GM19467 (cell line): ENCODE measurements around the gene NEK2.
"Not testable (repeated sequence)": the region's sequence is repeated elsewhere in the genome, so short reads cannot be mapped to it uniquely, and the experiment has no call there.

ENCODE experiments used
- ATAC-seq: cut with Tn5 transposase; IDR thresholded peaks from one replicate; pipeline ENCODE4 v1.9.1; 2021; ENCODE audit warnings: mild to moderate bottlenecking, moderate library complexity; ENCODE audit not compliant: unreplicated experiment

The NEK2 gene

DNA sequence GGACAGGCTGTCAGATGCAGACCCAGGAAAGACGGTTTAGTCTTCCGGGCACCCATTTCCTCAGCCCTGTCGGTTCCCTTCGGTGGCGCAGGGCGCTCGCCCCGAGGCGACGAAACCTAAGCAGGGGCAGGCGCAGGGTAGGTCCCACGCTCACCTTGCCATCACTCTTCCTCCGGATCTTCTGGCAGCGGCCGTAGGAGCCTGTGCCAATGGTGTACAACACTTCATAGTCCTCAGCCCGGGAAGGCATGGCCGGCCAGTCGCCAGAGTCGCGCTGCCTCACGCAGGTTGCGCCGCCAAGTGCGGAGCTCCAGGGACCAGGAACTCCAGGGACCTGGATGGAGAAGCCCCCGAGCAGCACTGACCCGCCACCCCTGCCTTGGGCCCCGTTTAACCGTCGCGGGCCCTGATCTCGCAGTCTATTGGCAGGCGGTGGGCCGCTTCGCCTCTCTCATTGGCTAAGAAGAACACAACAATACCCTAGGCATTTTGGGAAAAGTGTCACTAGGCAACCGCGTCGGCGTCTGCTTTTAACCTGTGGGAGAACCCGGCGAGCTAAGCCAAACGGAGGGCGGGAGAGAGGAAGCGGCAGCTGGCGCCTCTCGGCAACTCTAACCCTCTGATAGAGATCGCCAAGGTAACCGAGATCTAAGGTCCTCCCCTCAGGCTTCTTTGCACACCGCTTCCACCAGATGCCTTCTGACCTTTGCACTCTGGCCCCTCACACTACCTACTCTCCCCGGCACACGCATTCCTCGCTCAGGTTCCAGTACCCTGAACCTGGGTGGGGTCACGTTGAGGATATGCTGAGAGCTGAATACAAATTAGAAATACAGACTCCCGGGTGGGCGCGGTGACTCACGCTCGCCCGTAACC lies at the start of gene NEK2:
Gene NEK2 (minus strand): TSS at position 392 of the 876 bp plus-strand sequence. CDS start 142 bp downstream, at position 250.
- ATAC-seq = peak; percentile 95

DNA sequence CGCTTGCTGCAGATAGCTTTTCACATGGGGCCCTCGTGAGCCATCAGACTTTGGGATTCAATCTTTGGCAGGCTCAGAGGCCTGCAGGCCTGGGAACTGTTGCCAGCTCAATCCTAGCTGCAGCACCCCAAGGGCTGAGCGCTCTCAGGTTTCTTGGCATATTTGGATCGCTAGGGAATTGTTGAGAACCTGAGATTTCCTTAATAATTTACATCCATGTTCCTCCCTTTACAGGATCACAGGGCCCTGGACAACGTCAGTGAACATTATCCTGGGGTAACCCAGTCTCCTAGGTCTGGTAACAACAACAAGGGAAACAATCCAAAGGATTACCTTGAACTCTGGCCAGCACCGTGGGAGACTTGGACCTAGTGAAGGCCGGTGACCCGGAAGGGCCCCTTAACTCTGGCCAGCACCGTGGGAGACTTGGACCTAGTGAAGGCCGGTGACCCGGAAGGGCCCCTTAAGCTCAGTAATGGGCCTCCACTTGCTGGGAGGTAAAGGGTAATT lies 49.3 kb upstream of the NEK2 start:
- no peak for ATAC-seq

- no peak for ATAC-seq
These were observed 47.9 kb upstream of the NEK2 start for GRCh38 chr1:211723273-211723672.

- ATAC-seq = no peak
These were observed 47.1 kb upstream of the NEK2 start for GRCh38 chr1:211722277-211723175.

GRCh38 chr1:211716555-211716954 lies 41.1 kb upstream of the NEK2 start:
- ATAC-seq = not testable (repeated sequence)

- ATAC-seq = no peak
These were observed 40.5 kb upstream of the NEK2 start for GRCh38 chr1:211715971-211716370.

GRCh38 chr1:211714154-211714553 lies 38.7 kb upstream of the NEK2 start:
- ATAC-seq = no peak

GRCh38 chr1:211713231-211713630 lies 37.8 kb upstream of the NEK2 start:
- ATAC-seq = no peak

DNA sequence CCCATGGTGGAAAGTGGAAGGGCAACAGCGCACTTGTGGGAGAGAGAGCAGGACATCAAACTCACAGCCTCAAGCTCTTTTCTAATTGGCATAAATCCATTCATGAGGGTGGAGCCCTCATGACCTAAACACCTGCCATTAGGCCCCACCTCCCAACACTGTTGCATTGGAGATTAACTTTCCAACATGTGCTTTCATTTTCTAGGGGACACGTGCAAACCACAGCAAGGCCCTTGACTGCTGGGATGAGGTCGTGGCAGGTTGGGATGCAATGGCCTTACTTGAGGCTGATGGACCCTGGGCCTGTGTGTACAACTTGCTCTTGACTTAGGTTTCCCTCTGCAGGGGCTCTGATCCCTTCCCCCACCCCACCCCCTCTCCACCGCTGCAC lies 35.9 kb upstream of the NEK2 start:
- ATAC-seq = no peak

- no peak for ATAC-seq
These were observed 35.3 kb upstream of the NEK2 start for GRCh38 chr1:211710566-211711314.

DNA sequence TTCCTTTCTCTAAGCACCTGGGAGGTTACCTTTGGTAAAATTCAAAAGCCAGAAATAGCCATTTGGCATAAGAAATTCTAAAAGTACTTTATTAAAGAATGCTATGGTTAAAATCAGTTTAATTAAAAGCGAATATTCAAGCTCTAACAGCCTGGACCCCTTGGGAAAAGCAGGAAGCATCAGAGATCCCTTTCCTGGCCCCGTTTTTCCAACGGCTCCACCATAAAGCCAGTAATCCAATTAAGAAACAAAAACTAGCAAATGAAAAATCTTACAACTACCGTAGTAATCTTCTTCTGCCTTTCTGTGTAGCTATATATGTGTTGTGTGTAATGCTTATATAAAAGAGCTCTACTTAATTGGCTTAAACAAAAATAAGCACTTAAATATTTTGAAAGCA lies 33.5 kb upstream of the NEK2 start:
- ATAC-seq = no peak

DNA sequence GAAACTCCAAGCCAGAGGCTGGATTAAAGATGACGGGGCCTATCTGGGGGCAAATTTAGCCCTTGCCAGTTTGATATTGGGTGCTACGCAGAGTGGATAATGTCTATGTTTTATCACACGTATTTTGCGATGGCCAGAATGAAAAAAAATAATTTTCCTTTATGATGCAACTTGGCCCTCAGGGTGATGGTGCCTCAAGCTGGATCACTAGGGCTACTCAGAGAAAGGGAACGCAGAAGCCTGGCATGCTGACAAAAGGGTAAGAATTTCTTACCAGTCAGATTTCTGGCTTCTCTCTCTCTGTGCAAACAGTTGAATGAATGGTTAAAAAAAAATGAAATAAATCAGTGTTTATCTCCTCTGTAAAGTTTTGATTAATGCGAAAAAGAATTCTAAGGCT lies 32.6 kb upstream of the NEK2 start:
- ATAC-seq = no peak

DNA sequence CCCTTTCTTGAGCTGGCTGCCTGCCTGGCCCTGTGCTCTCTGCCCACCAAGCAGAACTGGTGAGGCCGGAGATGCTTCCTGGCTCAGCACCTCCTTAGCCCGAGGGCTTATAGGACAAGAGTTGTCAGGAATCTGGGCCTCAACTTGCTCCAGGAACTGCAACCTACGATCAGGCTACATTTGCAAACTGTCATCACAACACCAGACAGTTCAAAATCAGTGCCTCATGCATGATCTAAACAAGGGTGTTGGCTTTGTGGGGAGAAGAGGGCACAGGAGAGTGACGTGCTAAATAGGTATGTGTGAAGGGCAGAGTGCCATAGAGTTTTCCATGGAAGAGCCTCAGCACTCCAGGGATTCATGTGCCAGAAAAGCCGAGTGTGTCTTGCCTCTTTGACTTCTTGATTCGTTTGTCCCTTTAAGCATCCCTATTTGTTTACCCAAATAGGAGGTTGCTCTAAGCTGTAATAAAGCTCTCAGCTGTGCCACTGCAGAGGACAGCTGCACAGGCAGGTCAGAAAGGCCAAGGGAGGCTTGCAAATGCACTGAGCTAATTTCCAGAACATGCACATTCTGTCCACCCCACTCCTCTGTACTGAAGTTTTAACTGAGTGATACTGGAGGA lies 30.2 kb upstream of the NEK2 start:
- ATAC-seq = no peak

- ATAC-seq = no peak
These were observed 29.1 kb upstream of the NEK2 start for GRCh38 chr1:211704543-211704942.

DNA sequence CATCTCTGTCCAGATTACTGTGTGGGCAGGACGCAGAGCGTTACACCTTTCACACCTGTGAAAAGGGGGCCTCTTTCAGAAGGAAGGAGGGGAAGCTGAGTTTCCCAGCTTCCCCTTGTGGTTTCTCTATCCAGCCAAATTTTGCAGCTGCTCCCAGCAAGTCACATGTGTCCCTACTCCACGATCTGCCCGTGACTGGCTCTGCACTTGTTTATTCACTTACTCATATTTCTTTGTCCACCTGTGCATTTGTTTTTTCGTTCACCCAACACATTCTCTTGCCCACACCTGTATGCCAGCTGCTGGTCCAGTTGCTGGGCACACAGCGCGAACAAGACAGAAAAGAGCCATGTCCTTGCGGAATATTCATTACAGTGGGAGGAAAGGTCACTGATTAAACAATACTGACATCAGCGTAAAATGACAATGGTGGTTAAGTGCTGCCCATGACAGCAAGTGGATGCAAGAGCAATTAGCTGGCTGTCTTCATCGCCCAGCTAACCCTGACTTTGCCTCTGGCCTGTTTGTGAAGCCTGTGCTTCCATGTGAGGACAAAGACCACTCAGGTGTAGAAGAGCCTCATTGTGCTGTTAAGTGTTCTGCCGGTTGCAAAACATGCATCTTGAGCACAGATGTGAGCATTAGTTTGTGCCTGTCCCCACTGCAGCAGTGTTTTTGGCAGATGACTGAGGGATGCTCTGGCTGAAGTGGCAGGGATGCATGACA lies 28.6 kb upstream of the NEK2 start:
- no peak for ATAC-seq

- no peak for ATAC-seq
These were observed 26.3 kb upstream of the NEK2 start for GRCh38 chr1:211701733-211702132.

DNA sequence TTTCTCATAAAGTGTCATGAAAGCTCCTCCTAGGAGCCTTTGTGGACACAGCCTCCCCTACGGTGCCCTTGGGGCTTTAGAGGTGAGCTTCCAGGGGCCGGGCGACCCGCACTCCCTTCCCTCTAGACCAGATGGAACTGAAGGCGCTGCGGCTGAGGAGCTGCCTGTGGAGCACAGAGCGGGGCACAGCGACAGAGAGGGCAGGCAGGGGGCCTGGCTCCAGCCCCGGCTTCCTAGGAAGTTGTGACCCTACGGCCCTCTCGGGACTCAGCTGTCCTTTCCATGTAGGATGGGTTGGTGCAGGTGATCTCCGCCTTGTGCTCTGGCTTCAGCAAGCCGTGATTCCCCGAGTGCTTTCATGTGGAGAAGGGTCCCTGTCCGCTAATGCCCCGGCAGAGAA lies 23.6 kb upstream of the NEK2 start:
- no peak for ATAC-seq

GRCh38 chr1:211698161-211699026 lies 23.0 kb upstream of the NEK2 start:
- ATAC-seq = peak; percentile 52

DNA sequence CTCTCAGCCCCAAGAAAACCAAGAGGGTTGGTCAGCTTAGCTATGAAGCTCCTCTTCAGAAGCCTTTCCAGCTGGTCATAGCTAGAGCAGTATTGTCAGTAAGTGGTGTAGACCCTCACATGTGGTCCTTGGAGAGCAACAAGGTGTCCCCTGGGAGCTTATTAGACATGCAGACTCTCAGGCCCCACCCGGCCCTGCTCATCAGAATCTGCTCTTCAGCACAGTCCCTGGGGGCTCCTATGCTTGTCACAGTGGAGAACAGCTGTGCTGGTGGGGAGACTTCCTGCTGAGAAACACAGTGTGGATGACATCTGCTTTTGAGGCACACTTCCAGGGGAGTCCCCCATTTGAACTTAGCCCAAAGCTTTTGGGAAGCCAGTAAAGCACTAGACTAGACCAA lies 21.9 kb upstream of the NEK2 start:
- ATAC-seq = peak; percentile 83
